AML-193 (cell line): Measurements from ENCODE around the gene PRODH.
"Not testable (repeated sequence)": the region's sequence is repeated elsewhere in the genome, so short reads cannot be mapped to it uniquely, and the experiment has no call there.

Experiments used
- DNase-seq, 2 experiments: peaks; one replicate each; lab custom pipeline; 2025; lab: John Stamatoyannopoulos, UW

The PRODH gene

DNA sequence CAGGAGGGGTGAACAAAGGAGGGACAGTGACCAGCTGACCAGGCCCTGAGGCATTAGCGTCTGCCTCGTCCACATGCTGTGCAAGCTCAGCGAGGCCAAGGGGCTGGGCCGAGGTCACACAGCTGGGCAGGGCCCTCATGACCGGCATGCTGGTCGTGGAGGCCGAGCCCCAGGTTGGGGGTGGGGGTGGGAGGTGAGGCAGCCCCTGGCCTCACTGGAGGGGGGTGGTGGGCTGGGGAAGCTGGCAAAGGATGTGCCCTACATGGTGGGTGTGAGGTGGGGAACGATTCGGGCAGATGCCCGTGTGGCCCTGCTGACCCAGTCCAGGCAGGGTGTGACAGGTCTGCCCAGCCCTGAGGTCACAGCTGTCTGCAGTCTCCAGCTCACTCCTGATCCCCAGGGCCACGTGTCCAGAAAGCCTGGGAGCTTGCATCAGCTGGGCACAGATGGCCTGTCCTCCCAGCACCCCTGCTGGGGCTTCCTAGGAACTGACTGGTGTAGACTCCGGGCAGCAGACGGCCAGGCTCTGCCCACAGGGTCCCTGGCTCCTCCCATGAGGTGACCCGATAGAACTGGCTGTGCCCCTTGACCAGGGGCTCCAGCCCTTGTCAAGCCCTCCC is 31.4 kb upstream of the PRODH start:
- DNase-seq = not testable (repeated sequence)

- no peak for DNase-seq
Measured at GRCh38 chr22:18966748-18967147, 30.7 kb upstream of the PRODH start.

DNA sequence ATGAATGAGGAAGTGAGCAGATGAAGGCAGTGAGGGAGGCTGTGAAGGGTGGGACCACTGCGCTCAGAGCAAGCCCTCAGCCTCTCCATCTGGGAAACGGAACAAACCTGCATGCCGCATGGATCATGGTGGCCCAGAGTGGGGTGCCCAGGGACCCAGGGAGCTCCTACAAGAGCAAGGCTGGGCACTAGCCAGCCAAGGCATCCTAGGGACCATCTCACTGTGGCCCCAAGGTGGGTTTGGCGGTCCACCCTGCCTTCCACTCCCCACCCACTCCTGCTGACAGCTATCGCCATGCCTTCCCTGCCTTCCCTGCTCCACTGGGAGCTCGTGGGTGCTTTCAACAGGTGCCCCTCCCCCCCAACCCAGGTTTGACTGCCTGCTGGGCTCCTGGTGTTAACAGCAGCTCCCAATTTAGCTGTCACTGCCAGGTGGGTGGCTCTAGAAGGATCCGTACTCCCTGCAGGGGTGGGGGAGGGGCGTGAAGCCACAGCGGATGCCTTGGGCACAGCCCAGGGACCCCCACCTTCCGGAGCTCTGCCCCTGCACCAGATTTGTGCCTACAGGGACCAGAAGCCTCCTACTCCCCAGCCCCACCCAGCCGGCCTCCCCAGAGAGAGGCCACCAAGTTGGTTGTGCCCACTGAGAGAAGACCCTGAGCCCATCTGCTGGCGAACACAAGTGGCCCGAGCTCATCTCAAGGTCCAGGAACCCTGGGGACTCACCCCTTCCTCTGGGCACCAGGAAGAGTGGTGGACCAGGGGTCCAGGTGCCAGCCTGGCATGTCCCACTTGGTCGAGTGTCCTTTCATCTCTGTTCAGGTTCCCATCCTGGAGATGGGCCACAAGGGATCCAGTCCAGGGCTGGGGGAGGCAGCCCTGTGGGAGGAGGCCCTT is 29.7 kb upstream of the PRODH start:
- DNase-seq = no peak

DNA sequence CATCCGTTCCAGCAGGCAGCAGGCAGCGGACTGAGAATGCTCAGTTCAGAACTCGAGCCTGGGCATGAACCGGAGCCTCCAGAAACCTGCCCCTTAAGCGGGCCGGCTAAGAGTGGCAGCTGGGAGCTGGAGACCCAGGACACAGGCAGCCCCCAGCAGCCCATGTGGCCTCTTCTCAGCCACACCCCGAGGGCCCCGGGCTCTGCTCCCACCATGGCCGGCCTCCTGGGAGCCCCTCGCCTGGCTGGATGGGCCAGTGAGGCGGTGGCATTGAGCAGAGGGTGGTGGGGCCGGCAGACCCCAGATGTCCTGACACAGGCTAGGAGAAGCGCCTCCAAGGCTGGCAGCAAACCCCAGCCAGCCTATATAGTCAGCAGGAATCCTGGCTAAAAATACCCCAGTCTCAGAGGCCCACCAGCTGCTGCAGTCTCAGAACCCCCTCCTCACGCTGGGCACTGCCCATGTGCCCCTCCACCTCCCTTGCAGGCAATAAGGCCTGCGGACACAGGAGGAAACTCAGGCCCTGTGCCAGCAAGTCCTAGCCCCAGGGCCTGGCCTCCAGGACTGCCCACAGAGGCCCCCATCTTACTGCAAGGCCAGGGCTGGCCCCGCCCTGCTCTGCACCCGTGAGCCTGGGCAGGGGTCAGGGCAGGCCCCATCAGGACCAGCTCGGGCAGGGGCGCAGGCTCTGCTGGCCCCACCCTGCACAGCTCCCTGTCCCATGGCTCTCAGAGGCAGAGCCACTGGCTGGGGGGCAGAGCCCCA is 28.6 kb upstream of the PRODH start:
- DNase-seq = not testable (repeated sequence)

- not testable (repeated sequence) for DNase-seq
Measured at GRCh38 chr22:18964051-18964450, 28.0 kb upstream of the PRODH start.

GRCh38 chr22:18962308-18962635 is 26.2 kb upstream of the PRODH start:
- no peak for DNase-seq

DNA sequence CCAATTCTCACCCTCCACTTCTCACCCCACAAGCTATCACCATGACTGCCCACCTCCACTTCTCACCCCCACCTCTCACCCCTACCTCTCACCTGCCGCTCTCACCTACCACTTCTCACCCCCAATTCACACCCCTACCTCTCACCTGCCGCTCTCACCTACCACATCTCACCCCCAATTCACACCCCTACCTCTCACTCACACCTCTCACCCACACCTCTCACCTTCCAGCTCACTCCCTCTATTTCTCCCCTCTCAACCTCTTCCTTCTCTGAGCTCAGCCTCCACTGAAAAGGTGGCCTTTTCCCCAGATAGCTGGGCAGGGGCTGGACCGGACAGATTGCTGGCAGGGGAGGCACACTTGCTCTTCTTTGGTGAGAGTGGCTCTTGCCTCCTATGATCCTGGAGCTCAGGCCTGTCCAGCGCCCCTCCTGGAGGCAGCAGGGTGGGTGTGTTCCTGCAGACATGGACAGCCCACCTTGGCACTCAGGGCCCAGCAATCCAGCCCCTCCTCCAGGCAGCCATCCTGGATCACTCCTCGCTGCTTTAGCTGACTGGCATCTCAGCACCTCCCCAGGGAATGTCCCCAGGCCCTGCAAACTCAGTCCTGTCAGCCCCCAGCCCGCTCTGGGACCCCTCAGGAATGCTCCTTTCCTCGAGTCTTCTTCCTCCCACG is 25.7 kb upstream of the PRODH start:
- DNase-seq = not testable (repeated sequence)

DNA sequence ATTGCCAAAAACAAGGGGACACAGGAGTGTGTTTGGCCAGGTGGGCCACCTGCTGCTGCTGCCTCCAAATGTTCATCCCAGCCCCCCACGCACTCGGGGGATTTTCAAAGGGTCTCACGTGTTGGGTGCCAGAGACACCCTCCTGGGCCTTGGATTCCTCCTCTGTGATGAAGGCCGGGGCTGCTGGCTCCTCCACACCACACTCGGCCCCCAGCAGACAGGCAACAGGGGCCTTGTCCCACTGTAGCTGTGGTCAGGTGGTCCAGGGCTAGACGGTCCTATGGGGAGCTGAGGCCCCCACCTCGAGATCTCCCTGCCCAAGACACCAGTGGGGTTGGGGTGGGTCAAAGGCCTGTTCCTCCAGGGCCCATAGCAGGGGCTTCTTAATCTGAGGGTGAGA is 25.1 kb upstream of the PRODH start:
- DNase-seq = not testable (repeated sequence)

DNA sequence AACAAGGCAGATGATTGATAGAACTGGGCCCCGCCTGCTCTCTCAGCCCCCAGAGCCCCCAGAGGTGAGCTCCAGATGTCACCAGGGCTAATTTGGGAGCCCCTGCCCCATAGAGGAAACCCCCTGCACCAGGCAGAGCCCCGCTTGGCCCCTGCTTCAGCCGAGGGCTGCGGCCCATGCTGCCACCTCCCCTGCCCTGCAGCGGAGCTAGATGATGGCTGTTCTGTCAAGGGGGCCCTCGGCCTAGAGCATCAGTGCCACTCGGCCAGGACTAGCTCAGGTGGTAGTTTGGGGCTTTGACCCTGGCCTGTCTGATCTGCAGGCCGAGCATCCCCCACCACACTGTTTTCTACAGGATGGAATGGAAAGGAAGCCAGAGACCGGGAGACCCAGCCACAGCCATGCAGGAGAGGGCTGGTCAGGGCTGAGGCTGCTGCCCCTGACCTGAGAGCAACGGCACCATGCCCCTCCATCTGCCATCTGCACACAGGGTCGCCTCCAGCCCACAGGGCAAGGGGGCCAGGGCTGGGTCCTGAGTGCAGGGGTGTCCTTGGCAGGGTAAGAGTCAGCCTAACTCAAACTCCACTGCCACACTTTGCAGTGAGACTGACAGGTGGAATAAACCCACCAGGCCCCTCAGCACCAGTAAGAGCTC is 24.2 kb upstream of the PRODH start:
- DNase-seq = not testable (repeated sequence)

- not testable (repeated sequence) for DNase-seq
Measured at GRCh38 chr22:18959741-18960140, 23.6 kb upstream of the PRODH start.

GRCh38 chr22:18959266-18959665 is 23.2 kb upstream of the PRODH start:
- not testable (repeated sequence) for DNase-seq

DNA sequence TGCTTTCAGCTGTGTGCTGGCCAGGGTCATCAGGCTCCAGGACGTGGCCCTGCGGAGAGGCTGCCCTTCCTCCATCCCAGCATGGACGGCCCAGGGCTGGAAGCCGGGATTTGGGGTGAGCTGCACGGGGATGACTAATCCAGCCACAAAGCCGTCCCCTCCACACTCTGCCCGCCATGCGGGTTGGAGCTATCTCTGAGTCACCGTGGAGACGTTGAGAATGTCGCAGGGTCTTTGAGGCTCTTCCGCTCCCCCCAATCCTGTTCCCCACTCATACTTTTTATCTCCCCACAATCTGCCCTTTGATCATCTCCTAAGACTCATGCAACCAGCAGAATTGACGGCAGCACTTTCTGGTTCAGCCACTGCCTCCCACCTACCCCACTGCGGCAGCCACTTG is 22.6 kb upstream of the PRODH start:
- DNase-seq = not testable (repeated sequence)

DNA sequence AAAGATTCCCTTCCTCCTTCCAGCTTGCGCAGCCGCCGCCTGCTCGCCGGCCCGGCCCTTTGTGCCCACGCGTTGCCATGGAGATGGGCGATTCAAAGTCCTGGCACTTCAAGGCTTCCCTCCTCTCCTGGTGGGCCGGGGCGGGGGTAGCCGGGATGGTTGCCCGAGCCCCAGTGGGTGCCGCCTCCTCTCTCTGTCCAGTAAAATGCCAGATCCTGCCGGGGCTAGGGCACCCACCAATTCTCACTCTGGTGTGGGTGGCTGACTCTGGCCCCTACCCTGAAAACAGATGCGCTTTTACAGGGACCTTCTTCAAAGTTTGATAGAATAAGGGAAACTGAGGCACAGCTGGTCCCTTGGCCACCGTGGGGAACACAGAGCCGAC is 22.2 kb upstream of the PRODH start:
- not testable (repeated sequence) for DNase-seq

GRCh38 chr22:18957621-18958320 is 21.7 kb upstream of the PRODH start:
- DNase-seq = not testable (repeated sequence)

GRCh38 chr22:18956956-18957355 is 20.9 kb upstream of the PRODH start:
- DNase-seq = not testable (repeated sequence)

- not testable (repeated sequence) for DNase-seq
Measured at GRCh38 chr22:18956121-18956895, 20.2 kb upstream of the PRODH start.

DNA sequence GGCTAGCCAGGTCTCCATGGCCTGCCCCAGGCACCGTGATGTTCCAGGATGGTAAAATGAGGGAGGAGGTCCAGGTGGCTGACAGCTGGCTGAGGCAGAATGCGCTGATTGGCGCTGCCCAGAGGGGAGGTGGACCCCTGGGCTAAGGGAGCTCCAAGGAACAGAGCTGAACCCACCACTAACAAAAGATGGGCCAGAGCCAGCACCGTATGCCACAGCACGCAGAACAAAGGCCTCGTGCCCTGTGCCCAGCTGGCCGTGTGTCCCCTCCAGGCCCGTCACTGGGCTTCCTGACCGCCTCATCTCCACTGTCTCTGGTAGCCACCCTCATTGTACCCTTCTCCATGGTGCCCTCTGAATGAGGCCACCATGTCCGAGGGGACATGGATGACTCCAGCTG is 19.6 kb upstream of the PRODH start:
- DNase-seq = no peak

DNA sequence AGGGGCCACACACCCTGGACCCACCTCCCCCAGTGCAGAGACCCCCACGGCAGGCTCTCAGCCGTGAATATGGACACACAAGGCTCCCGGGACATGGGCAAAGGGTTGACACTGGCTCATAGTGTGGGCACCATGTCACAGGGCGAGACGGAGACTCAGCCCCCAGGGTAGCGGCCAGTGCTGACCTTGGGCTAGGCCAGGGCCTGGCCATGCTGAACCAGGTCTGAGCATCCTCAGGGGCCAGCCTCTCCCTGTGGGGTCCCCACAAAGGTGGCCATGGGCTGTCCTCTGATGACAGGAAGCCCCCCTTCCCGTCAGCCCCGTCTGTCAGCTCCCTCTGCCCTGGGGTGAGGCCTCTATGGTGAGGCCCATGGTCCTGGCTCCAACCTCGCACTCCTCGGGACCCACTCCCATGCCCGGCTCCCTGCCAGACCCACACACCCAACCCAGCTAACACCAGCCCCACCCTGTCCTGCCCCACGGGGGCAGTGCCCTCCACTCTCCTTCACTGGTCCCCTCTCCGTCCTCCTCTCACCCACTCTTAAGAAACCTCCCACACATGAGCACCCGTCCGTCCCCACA is 19.0 kb upstream of the PRODH start:
- DNase-seq = no peak

GRCh38 chr22:18954303-18954989 is 18.4 kb upstream of the PRODH start:
- peak; percentile 20 to 27 for DNase-seq
